Tongue (tissue), 2 donors: ENCODE results near the gene SMAD3. TPM values are rescaled to one million over a fixed set of nuclear protein-coding genes. Genes with fewer than 3 reads are reported as not detected.

Source experiments
- DNase-seq: peaks from one replicate; pipeline ENCODE4 v3.0.0-alpha.2; 2015
- total RNA-seq: library from RNA; depleted of rRNA; stranded (reverse); fragments of >200 nt; gene quantifications from one replicate; pipeline ENCODE4 v1.2.3, GENCODE V29; 2014

Gene SMAD3
- total RNA-seq, 1 donor from 2014 or later, result 37.8 TPM

DNA sequence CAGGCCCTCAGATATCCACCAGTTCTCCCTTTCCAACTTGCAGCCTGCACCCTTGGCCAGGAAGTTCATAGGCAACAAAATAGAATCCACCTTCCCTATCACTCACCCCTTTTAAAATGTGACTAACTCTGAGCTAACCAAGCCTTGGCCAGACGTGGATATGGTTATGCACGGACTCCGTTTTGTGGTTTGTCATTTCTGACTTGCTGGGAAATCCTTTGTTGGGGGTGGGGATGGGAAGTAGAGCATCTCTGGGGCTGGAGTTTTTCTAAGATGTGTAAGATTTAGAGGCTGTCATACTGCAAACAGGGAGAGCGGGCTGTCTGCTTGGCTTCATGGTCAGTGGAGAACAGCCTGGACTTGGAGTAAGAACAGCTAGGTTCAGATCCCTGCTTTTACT, 62.6 kb downstream of the SMAD3 start:
- DNase-seq, result no peak

DNA sequence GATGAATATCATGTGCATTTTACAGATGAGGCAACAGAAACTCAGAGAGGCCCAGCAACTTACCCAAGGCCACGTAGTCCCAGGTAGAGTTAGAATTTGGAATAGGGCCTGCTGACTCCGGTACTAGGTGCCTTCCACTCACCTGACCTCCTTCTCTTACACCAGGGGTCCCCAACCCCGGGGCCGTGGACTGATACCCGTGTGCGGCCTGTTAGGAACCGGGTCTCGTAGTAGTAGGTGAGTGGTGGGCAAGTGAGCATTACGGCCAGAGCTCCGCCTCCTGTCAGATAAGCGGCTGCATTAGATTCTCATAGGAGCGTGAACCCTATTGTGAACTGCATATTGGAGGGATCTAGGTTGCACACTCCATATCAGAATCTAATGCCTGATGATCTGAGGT, 64.8 kb downstream of the SMAD3 start:
- no peak for DNase-seq

DNA sequence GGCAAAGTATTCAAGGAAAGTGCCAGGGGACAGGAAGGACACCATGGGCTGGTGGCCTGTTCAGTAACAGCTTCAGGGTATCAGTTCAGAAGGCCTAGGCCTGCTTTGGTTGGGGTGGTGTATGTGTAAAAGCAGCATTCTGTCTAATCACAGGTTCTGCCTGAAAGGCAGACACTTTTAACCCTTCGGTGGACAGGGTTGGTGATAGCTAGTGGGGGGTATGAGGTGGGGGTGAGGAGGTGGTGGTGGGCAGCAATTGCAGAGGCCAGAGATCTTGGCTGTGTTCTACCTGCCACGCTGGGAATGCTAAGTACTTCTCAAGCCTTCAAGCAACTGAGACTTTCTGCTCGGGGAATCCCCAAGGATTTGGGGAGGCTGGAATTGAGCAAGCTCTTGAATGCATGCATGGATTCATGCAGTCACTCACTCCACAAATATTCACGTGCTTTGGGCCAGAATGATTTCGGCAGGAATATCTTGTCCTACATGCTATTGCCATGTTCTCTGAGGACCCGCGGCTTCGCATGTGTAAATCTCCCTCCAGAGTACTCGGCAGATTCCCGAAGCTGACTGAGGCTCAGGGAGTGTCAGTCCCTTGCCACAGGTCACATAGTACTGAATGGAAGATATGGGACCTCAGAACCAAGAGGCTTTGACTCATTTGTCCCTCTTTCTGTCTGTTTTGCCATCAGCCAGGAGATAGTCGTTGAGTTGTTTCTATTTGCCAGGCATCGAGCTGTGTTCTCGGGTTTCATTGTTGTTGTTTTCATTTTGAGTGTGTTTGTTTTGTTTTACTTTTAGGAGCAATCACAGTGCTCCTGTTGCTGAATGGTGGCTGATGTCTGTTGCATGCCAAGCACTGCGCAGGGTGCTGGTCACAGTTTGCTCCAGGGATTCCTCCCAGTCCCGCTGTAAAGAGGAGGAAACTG, 65.5 kb downstream of the SMAD3 start:
- DNase-seq, result no peak

DNA sequence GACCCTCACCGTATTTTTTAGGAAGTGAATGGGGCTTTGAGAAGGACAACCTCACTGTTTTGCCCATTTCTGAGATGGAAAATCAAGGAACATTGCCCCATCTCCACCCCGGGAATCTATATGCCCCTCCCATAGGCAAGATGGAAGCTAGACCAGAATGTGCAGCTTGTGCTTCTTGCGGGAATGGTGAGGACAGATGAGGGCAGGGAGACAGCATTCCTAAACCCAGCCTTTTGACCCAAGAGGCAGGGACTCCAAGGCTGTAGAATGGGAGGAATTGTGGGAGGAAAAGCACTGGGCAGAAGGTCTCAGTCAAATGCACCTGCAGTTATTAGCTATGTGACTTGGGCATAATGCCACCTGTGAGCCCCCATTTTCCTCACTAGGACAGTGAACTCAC, 66.9 kb downstream of the SMAD3 start:
- DNase-seq, result no peak

DNA sequence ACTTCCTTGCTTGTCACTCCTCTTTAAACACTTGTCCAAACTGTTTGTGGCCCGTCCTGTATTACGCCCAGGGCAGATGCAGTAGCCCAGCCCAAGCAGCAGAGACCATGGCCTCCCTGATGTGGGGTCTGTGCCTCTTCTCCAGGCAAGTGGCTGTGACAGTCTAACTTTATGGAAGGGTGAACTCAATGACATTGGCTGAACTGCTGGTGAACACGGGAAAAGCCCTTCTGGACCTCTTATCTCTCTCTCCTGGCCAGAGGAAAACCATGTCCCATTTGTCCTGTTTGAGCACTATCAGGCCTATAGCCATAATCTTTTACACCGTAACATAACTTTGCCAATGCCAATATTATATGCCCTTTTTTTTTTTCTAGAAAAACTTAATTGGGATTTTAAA, 67.6 kb downstream of the SMAD3 start:
- no peak for DNase-seq

- DNase-seq, result no peak
Measured at GRCh38 chr15:67133738-67134066, 68.3 kb downstream of the SMAD3 start.

GRCh38 chr15:67134067-67134838, 68.9 kb downstream of the SMAD3 start:
- DNase-seq, result peak; percentile 46

- DNase-seq, result no peak
Measured at GRCh38 chr15:67134871-67135492, 69.6 kb downstream of the SMAD3 start.

DNA sequence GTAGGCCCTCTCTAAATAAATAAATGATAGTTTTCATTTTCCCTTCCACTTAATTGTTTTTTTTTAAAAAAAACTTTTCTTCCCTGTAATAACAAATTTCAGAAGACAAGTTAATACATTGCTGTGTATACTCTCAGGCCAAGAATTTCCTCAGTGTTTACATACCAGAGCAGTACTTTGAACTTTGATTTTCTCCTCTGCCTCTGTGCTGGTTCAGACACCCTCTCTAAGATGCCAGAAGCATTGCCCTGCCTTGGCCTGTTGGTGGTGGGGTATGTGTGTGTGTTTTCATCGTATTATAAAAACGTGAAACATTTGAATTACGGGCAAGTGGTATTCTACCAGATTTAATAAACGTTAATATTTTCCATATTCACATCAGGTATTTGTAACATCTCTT, 70.1 kb downstream of the SMAD3 start:
- no peak for DNase-seq

GRCh38 chr15:67136802-67137201, 71.4 kb downstream of the SMAD3 start:
- no peak for DNase-seq

- no peak for DNase-seq
Measured at GRCh38 chr15:67137319-67137718, 71.9 kb downstream of the SMAD3 start.

DNA sequence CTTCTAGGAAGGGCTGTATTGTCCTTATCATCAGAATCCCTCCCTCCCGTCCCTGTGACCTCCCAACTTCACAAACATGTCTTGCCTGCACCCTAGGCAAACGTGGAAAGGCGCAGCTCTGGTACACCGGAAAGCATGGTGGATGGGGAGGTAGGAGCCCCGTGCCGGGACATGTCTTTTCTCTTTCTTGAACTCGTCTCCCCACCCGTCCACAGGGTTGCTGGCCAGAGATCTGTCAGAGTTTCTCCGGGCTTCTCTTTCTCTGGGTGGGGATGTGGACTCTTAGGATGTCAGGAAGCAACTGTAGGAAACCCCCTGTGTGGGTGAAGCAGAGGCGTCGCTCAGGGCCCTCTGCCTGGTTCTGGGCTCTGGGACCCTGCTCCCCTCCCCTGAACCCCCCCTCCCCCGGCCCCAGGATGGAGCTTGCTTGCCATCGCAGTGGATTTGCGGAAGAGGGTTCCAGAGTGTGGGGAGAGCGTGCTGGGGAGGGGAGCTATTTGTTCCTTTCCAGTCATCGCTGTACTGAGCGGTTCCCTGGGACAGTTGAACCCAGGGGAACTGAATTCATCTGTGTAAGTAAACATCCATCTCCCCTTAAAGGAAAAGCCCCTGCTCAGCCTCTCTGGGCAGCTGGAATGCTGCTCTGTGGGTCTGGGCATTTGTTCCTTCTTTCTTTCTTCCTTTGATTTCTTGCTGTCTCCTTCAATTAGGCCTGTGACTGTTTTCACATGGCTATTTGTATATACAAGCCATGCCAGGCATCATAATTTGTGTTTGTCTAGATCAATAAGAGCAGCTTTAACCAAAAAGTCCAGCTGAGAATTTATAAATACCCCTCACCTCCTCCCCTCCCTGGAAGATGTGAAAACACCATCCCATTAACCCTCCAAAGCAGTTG, 72.8 kb downstream of the SMAD3 start:
- no peak for DNase-seq

- peak; percentile 44 for DNase-seq
Measured at GRCh38 chr15:67138891-67139855, 73.8 kb downstream of the SMAD3 start.

DNA sequence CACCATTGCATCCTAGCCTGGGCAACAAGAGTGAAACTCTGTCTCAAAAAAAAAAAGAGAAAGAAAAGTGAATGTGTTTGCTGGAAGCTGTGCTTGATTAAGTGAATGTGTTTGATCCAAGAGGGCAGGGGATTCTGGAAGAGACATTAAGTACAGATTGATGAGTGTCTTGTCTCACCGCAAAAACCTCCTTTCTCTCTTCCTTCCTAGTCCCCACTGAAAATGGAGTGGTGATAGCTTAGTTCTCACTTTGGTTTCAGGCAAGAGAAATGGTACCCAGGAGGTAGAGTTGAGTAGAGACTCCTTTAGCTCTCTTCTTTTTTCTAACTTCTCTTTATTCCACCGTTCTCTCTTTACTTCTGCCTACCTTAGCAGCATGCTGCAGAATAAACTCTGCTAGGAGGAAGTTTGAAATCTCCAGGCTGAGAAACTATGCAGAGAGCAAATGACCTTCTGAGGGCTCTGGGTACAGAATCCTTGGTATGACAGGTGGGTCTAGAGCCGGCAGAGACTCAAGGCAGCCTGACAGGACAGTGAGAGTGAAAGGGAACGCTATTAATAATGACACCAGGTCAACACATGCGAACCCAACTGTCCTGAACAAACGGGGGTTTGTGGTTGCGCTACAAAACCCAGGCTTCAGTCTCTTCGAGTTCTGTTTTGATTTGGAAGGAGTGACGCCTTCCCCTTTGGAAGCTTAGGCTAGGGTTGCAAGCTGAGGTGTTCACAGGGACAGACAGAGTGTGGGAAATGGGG, 74.9 kb downstream of the SMAD3 start:
- no peak for DNase-seq

DNA sequence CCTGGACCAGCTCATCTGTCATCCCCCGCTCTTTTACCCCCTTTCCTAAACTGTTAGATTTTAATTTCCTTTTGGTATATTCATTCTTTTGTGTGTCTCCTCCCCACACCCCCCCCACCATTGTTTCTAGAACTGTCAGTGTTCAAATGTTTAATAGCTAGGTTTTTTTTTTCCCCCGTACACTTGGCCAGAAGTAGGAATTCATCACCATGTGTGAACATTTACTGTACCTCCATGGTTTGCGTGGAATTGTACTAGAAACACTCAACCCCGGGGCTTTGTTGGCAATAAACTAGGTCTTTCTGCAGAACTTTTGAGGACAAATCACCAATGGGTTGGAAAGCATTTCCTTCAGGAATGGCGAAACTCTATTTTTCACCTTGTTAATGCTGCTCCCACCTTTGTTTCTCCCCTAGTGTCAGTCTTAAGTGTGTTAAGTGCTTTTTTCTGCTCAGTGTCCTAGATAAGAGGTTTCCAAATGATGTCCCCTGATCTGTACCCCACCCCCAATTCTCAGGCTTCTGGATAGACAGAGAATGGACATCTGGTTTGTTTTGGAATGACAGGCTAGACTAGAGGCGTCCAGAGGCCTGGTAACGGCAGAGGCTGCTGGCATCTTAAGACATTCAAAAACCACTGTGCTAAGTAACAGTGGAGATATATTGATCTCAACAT, 76.8 kb downstream of the SMAD3 start:
- no peak for DNase-seq

DNA sequence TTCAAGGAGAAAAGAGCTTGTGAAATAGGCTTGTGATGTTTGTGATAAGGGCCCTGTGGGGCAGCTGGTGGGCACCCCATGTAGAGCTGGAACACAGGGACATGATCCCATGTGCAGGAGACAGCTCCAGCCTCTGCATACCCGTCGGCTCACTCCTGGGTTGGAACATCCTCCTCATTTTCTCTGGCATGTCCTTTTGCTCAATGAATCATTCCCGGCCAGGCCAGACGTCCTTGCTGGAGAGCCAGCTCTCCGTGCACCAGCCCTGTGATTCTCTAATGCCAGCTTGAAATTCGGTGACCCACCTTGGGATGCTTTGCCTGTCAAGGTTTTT, 77.3 kb downstream of the SMAD3 start:
- DNase-seq, result no peak

- DNase-seq, result no peak
Measured at GRCh38 chr15:67143646-67144045, 78.2 kb downstream of the SMAD3 start.

DNA sequence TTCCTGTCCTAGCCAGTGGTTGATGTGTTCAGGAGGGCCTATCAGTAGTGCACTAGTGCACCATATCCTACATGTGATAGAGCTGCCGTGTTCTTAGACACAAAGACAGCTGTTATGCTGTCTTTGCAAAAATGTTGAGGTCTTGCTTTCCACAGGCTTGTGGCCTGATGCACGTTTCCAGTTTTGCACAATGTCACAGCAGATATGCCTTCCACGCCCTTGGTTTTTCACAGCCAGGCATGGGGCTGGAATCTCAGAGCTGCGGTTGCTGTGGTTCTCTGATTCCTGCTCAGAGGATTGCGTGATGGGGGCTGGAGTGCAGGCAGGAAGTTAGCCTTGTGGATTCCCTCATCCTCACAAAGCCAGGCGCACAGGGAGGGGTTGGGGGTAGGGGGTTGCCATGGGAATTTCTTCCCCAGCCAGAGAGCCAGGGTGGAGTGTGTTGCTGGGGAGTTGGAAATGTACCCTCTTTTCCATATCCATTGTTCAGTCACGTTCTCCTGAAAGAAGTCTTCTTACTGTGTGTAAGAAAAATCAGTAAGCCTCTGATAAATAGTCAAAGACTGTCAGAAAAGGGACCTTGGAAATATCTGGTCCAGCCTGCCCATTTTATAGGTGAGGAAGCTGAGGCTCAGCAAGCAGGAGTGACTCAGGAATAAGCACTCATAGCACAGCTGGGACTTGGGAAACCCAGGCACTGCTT, 79.4 kb downstream of the SMAD3 start:
- DNase-seq, result no peak

- no peak for DNase-seq
Measured at GRCh38 chr15:67145312-67145610, 79.9 kb downstream of the SMAD3 start.
